Right lobe of liver (tissue), 6 donors: ENCODE data around the gene GMEB1. TPM values are rescaled to one million over a fixed set of nuclear protein-coding genes. Genes with fewer than 3 reads are reported as not detected.

Experiments
- ATAC-seq, 4 donors: fragments of 200-7000 bp; cut with Tn5 transposase; one replicate each; pipeline ENCODE4 v1.9.1; 2020; ENCODE audit warnings: mild to moderate bottlenecking in 4 of 4, moderate library complexity in 4 of 4
- DNase-seq, 3 donors: peaks; one replicate each; pipeline ENCODE4 v3.0.0-alpha.2; 2020
- H3K27ac ChIP-seq, 3 donors: fragments of 200-600 bp; one replicate each; pipeline ENCODE4 v1.8.0; 2022
- H3K27me3 ChIP-seq, 2 donors: fragments of 200-600 bp; one replicate each; pipeline ENCODE4 v1.8.0; 2022
- H3K36me3 ChIP-seq, 4 donors: fragments of 200-600 bp; sonication (generic) in 1 of 4; one replicate each; pipeline versions ENCODE4 v1.5.1 to v1.8.0; 2017 to 2022; ENCODE audit warnings: control low read depth in 1 of 4
- H3K4me1 ChIP-seq, 4 donors: fragments of 200-600 bp; sonication (generic) in 1 of 4; one replicate each; pipeline versions ENCODE4 v1.5.1 to v1.8.0; 2017 to 2022; ENCODE audit warnings: control low read depth in 1 of 4
- H3K4me3 ChIP-seq, 3 donors: fragments of 200-600 bp; one replicate each; pipeline ENCODE4 v1.8.0; 2022
- H3K9me3 ChIP-seq, 4 donors: fragments of 200-600 bp; sonication (generic) in 1 of 4; one replicate each; pipeline versions ENCODE4 v1.5.1 to v1.8.0; 2017 to 2022; ENCODE audit warnings: control low read depth in 1 of 4
- POLR2A ChIP-seq: fragments of 450-650 bp; IDR thresholded peaks from one replicate; pipeline ENCODE4 v1.6.1; 2017; ENCODE audit warnings: antibody characterized with exemption, mild to moderate bottlenecking
- WGBS: methylation state at CpG from one replicate; pipeline ENCODE4 v1.1.6; 2018; ENCODE audit warnings: low coverage, low lambda C conversion rate; ENCODE audit not compliant: insufficient coverage; ENCODE audit errors: missing lambda C conversion rate; 5-methylcytosine and 5-hydroxymethylcytosine counted together
- intact Hi-C, 2 donors: fragments of 100-400 bp; cut with DNase I; formaldehyde crosslinking; loops; one replicate each; pipeline versions ENCODE4 v1.11.2 to v1.14.1; 2022
- total RNA-seq, 6 experiments: library from RNA; depleted of rRNA in 2 of 6; stranded (reverse); fragments of >200 nt in 2 of 6; fragmentation: NEBNext Ultra II Directional in 3 of 6; extraction: Animal tissue kit (Norgen Biotek cat#: 25700) in 3 of 6; gene quantifications; one replicate each; pipeline versions ENCODE4 v1.1.0 to v1.2.4, GENCODE V29; 2016 to 2023
- TF ChIP-seq, protein P1 (sequence below), 4 donors: fragments of 200-600 bp in 3 of 4; fragments of 450-650 bp in 1 of 4; IDR thresholded peaks; one replicate each; pipeline versions ENCODE4 v1.5.1 to v1.8.0; 2016 to 2022; ENCODE audit warnings: antibody characterized with exemption in 4 of 4, mild to moderate bottlenecking in 2 of 4
- donor health status: DM: no; HTN: yes; CAD: no.
- donor health status: DM: no; HTN: no; CAD: no.
- donor health status: DM: no; HTN: no; CAD: no.
- donor health status: DM: no; HTN: yes; CAD: no.
- donor health status: DM: no; HTN: yes; CAD: no.

Gene GMEB1
- total RNA-seq, 6 experiments from 2014 or later: 2.8 to 5.7 (median 4.6) TPM

DNA sequence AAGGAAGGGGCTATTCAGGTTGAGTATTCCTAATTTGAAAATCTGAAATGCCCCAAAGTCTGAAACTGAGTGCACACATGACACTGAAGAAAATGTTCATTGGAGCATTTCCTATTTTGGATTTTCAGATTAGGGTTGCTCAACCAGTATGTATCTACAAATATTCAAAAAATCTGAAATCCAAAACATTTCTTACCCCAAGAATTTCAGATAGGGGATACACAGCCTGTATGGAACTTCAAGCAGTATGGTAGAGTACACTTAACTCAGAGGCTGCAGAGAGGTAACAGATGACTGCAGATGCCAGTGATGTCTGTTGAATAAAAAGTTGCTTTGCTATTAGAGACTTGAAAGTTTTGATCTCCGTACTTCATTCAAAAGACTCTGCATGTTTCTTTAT, 87.1 kb downstream of the GMEB1 start:
- Histone ChIP-seq H3K27me3 (no peaks in the 10 kb centered on the region), H3K9me3 (no peaks in the 10 kb centered on the region), H3K4me1 (peaks cover 0 to 30% (median 1%) of the 10 kb centered on the region in 4 donors), H3K27ac (no peak overlapping the region), H3K4me3 (no peak overlapping the region), H3K36me3 (peaks cover 0 to 20% (median 0%) of the 10 kb centered on the region in 4 donors)
- TF ChIP-seq POLR2A: no peak
- TF ChIP-seq, protein P1, sequence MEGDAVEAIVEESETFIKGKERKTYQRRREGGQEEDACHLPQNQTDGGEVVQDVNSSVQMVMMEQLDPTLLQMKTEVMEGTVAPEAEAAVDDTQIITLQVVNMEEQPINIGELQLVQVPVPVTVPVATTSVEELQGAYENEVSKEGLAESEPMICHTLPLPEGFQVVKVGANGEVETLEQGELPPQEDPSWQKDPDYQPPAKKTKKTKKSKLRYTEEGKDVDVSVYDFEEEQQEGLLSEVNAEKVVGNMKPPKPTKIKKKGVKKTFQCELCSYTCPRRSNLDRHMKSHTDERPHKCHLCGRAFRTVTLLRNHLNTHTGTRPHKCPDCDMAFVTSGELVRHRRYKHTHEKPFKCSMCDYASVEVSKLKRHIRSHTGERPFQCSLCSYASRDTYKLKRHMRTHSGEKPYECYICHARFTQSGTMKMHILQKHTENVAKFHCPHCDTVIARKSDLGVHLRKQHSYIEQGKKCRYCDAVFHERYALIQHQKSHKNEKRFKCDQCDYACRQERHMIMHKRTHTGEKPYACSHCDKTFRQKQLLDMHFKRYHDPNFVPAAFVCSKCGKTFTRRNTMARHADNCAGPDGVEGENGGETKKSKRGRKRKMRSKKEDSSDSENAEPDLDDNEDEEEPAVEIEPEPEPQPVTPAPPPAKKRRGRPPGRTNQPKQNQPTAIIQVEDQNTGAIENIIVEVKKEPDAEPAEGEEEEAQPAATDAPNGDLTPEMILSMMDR (IDR thresholded peaks at IDR 0.05): no peak
- DNase-seq: no peak
- 31% methylated on average over 1 of the region's 1 CpG for WGBS
- no peak for ATAC-seq
- intact Hi-C loops: no loop called here

GRCh38 chr1:28756846-28757245, 88.3 kb downstream of the GMEB1 start:
- Histone ChIP-seq H3K36me3 (peaks cover 0 to 17% (median 0%) of the 10 kb centered on the region in 4 donors), H3K27me3 (no peaks in the 10 kb centered on the region), H3K9me3 (no peaks in the 10 kb centered on the region), H3K27ac (no peak overlapping the region), H3K4me3 (no peak overlapping the region), H3K4me1 (peaks cover 0 to 27% (median 1%) of the 10 kb centered on the region in 4 donors)
- intact Hi-C loops: no loop called here
- DNase-seq: no peak
- no peak for TF ChIP-seq POLR2A
- TF ChIP-seq, protein P1 (IDR thresholded peaks at IDR 0.05): peak in 2 of 4 donors; percentile 14 to 15
- 33% methylated on average over 5 of the region's 5 CpGs for WGBS
- ATAC-seq: peak in 3 of 4 donors; percentile 33 to 35 (median 34)

DNA sequence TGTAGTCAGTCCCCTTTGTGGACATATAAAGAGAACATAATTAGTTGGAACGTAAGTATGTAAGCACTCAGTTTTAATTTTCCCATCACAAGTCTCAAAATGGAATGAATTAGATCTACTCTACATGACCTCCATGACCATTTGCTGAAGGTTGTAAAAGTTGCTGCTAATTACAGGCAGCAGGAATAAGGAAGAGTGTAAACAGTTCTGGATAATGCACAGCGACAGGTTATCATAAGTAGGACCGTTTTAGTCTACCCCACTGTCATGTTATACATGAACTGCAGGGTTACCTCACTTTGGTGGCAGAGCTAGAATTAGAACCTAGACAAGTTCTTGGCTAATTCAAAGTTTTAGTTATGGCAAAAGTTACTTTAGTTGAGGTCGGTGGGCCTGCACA, 89.8 kb downstream of the GMEB1 start:
- no peak for DNase-seq
- peaks cover 0 to 13% (median 0%) of the 10 kb centered on the region in 4 donors for H3K36me3 ChIP-seq
- no peak overlapping the region for H3K27ac ChIP-seq
- H3K4me3 ChIP-seq: no peak overlapping the region
- H3K4me1 ChIP-seq: peaks cover 0 to 33% (median 1%) of the 10 kb centered on the region in 4 donors
- ATAC-seq: no peak
- intact Hi-C loops: no loop called here
- 76% methylated on average over 4 of the region's 4 CpGs for WGBS
- TF ChIP-seq, protein P1 (IDR thresholded peaks at IDR 0.05): no peak
- no peak for TF ChIP-seq POLR2A
- no peaks in the 10 kb centered on the region for H3K27me3 ChIP-seq
- no peaks in the 10 kb centered on the region for H3K9me3 ChIP-seq

- TF ChIP-seq POLR2A: no peak
- TF ChIP-seq, protein P1 (IDR thresholded peaks at IDR 0.05): no peak
- Histone ChIP-seq H3K4me3 (no peak overlapping the region), H3K27ac (no peak overlapping the region), H3K4me1 (peaks cover 0 to 33% (median 1%) of the 10 kb centered on the region in 4 donors), H3K9me3 (no peaks in the 10 kb centered on the region), H3K27me3 (no peaks in the 10 kb centered on the region), H3K36me3 (peaks cover 0 to 13% (median 0%) of the 10 kb centered on the region in 4 donors)
- ATAC-seq (no peak), DNase-seq (no peak)
- WGBS: 87% methylated on average over 3 of the region's 3 CpGs
- intact Hi-C loops: no loop called here
Observed at GRCh38 chr1:28759257-28759656, 90.7 kb downstream of the GMEB1 start.

DNA sequence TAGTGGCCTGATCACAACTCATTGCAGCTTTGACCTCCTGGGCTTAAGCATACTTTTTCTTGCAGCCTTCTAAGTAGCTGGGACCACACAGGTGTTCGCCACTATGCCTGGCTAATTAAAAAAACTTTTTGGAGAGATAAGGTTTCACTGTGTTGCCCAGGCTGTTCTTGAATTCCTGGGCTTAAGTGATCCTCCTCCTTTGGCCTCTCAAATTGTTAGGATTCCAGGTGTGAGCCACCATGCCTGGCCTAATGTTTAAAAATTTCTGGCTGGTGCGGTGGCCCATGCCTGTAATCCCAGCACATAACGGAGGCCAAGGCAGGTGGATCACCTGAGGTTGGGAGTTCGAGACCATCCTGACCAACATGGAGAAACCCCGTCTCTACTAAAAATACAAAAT, 92.6 kb downstream of the GMEB1 start:
- ATAC-seq: no peak
- Histone ChIP-seq H3K36me3 (peaks cover 0 to 13% (median 0%) of the 10 kb centered on the region in 4 donors), H3K27ac (no peak overlapping the region), H3K9me3 (no peaks in the 10 kb centered on the region), H3K4me1 (peaks cover 0 to 20% (median 1%) of the 10 kb centered on the region in 4 donors), H3K4me3 (no peak overlapping the region), H3K27me3 (no peaks in the 10 kb centered on the region)
- TF ChIP-seq, protein P1 (IDR thresholded peaks at IDR 0.05): no peak
- TF ChIP-seq POLR2A: no peak
- WGBS: 100% methylated on average over 1 of the region's 5 CpGs
- intact Hi-C loops: no loop called here
- no peak for DNase-seq
